Measurements from ENCODE around the gene MEF2C. TPM values are rescaled to one million over a fixed set of nuclear protein-coding genes. Genes with fewer than 3 reads are reported as not detected.

Gene MEF2C
- total RNA-seq, 2 donors from 2014 or later: 36.1 to 57.5 TPM

DNA sequence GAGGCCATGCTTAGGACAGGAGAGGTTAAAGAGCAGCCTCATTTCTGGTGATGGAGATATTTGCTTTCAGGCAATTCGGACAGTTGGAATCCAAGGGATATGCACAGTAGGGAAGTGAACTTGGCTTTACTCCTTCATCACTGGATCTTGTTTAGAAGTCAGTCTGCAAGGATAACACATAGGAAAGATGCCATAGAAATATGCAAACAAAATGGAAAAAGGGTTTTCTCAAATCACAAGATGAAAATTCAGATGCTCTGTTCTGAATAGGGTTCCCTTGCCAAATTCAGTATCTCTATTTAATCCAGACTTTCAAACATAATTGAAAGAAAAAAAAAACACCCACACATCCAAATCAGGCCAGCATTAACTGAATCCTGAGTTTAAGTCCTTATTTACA, 166.9 kb downstream of the MEF2C start:
- no peaks in the 10 kb centered on the region for H3K4me1 ChIP-seq
- no peak for TF ChIP-seq CTCF (IDR thresholded peaks at IDR 0.05)
- no peak overlapping the region for H3K4me3 ChIP-seq
- H3K36me3 ChIP-seq: peaks cover 14% of the 10 kb centered on the region
- no peaks in the 10 kb centered on the region for H3K27me3 ChIP-seq
- no peaks in the 10 kb centered on the region for H3K9me3 ChIP-seq
- H3K27ac ChIP-seq: no peak overlapping the region
- DNase-seq (ENCODE audit: low spot score): no peak

DNA sequence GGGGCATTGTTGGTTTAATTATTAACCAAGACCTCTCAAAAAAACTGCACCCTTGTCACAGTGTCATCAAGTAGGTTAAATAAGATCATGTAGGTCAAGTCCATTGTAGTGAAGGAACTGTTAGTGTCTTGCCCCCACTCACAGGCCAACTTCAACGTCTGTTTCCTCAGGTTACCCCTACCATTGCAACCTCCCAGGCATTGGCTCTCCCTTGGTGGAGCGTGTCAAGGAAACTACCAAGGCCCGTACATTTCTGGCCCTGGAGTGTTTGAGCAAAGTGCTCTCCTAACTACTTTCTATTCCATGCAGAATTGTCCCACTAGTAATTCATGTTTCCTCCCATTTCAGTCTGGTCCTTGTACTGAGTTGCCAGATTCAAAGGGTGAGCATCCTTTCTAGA, 167.5 kb downstream of the MEF2C start:
- H3K9me3 ChIP-seq: no peaks in the 10 kb centered on the region
- TF ChIP-seq CTCF (IDR thresholded peaks at IDR 0.05): no peak
- no peak overlapping the region for H3K27ac ChIP-seq
- no peak for DNase-seq (ENCODE audit: low spot score)
- no peaks in the 10 kb centered on the region for H3K27me3 ChIP-seq
- H3K4me3 ChIP-seq: no peak overlapping the region
- no peaks in the 10 kb centered on the region for H3K4me1 ChIP-seq
- H3K36me3 ChIP-seq: peaks cover 8% of the 10 kb centered on the region

DNA sequence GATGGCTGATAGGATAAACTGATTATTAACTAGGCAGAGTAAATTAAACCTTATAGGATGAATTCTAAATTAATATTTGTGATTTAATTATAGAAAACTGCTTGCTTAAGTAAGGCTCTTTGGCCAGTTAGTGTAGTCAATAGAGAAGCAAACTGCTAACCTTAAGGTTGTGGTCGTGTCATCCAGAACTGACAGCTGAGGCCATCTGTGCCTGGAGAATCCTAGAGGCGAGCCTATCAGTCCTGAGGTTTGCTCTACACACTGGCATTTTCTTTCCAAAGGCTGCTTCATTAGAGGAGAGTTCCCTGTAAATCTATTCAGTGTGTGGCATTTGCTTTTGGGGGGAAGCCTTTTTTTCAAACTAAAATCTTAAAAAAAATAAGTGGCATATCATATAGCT, 169.2 kb downstream of the MEF2C start:
- no peaks in the 10 kb centered on the region for H3K9me3 ChIP-seq
- H3K36me3 ChIP-seq: peaks cover 7% of the 10 kb centered on the region
- no peak for TF ChIP-seq CTCF (IDR thresholded peaks at IDR 0.05)
- no peak overlapping the region for H3K4me3 ChIP-seq
- H3K27me3 ChIP-seq: no peaks in the 10 kb centered on the region
- no peak overlapping the region for H3K27ac ChIP-seq
- H3K4me1 ChIP-seq: no peaks in the 10 kb centered on the region
- no peak for DNase-seq (ENCODE audit: low spot score)

DNA sequence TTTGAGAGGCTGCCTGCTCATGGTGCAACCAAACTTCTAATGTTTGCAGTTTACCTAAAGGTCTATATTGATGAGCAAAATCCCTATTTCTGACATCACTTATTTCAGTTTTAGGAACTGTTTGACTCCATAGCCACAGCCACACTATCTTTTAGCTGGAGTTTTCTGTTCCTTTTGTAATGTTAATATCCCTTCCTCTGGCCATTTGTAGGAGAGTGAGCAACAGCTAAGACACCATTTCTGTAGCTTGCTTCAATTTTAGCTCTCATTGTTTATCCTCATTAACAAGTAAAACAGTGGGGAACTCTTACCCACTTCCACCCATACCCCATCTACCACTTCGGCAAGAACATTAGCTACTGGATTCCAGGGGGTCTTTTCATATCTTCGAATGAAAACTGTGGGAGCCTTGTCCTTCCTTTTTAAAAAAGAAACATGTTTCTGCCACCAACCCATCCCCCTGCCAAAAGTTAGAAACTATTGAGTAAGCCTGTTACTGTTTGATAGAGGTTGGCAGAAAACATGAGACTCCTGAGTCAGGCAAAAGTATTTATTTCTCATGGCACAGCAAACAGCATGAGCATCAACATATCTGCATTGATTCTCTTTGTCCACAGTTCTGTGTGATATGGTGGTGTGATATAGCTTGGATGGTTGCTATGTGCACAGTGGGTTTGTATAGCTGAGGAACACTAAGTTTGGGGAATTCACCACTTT, 174.1 kb downstream of the MEF2C start:
- H3K27ac ChIP-seq: no peak overlapping the region
- no peak for TF ChIP-seq CTCF (IDR thresholded peaks at IDR 0.05)
- no peak for DNase-seq (ENCODE audit: low spot score)
- H3K4me1 ChIP-seq: no peaks in the 10 kb centered on the region
- no peaks in the 10 kb centered on the region for H3K9me3 ChIP-seq
- no peaks in the 10 kb centered on the region for H3K36me3 ChIP-seq
- H3K27me3 ChIP-seq: no peaks in the 10 kb centered on the region
- H3K4me3 ChIP-seq: no peak overlapping the region

DNA sequence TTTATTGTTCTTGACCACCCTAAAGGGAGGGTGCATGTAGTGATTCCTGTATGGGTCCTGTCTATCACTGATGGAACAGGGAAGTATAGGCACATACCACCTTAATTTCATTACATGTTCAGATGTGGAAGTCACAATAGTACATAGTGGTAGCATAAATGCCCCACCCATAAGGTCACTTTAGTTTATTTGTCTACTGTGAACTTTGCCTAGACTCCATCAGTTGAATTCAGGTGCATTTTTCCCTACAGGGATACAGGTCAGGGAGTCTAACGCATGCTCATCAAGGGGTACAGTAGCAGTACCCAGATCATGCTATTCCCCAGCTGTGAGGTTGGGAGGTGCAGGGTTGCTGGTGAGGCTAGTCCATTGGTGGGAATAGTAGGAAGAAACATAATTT, 175.0 kb downstream of the MEF2C start:
- H3K27ac ChIP-seq: no peak overlapping the region
- H3K36me3 ChIP-seq: no peaks in the 10 kb centered on the region
- DNase-seq (ENCODE audit: low spot score): no peak
- no peak overlapping the region for H3K4me3 ChIP-seq
- no peak for TF ChIP-seq CTCF (IDR thresholded peaks at IDR 0.05)
- H3K27me3 ChIP-seq: no peaks in the 10 kb centered on the region
- H3K4me1 ChIP-seq: no peaks in the 10 kb centered on the region
- H3K9me3 ChIP-seq: no peaks in the 10 kb centered on the region

Data from right atrium auricular region (tissue), 2 donors.